HG02763 (cell line): Measurements from ENCODE around the gene ATP9A.
"Not testable (repeated sequence)": the region's sequence is repeated elsewhere in the genome, so short reads cannot be mapped to it uniquely, and the experiment has no call there.

Experiments
- ATAC-seq: cut with Tn5 transposase; IDR thresholded peaks from one replicate; pipeline ENCODE4 v1.9.1; 2021; ENCODE audit warnings: mild to moderate bottlenecking, moderate library complexity; ENCODE audit not compliant: unreplicated experiment

The ATP9A gene

GRCh38 chr20:51697096-51697826 is 70.9 kb downstream of the ATP9A start:
- ATAC-seq, result no peak

- no peak for ATAC-seq
These were observed 71.7 kb downstream of the ATP9A start for GRCh38 chr20:51696304-51697071.

GRCh38 chr20:51695574-51696303 is 72.5 kb downstream of the ATP9A start:
- ATAC-seq, result no peak

- ATAC-seq, result no peak
These were observed 75.3 kb downstream of the ATP9A start for GRCh38 chr20:51692806-51693400.

- ATAC-seq, result no peak
These were observed 76.5 kb downstream of the ATP9A start for GRCh38 chr20:51691703-51692102.

- no peak for ATAC-seq
These were observed 79.5 kb downstream of the ATP9A start for GRCh38 chr20:51688600-51689244.

- no peak for ATAC-seq
These were observed 80.6 kb downstream of the ATP9A start for GRCh38 chr20:51687630-51688029.

- no peak for ATAC-seq
These were observed 81.1 kb downstream of the ATP9A start for GRCh38 chr20:51687108-51687507.

GRCh38 chr20:51685494-51685893 is 82.7 kb downstream of the ATP9A start:
- not testable (repeated sequence) for ATAC-seq

GRCh38 chr20:51680067-51680749 is 88.0 kb downstream of the ATP9A start:
- no peak for ATAC-seq

- no peak for ATAC-seq
These were observed 88.8 kb downstream of the ATP9A start for GRCh38 chr20:51679254-51679921.

- no peak for ATAC-seq
These were observed 90.0 kb downstream of the ATP9A start for GRCh38 chr20:51678026-51678697.

- ATAC-seq, result no peak
These were observed 99.2 kb downstream of the ATP9A start for GRCh38 chr20:51668947-51669346.

GRCh38 chr20:51668515-51668914 is 99.7 kb downstream of the ATP9A start:
- ATAC-seq, result no peak

- ATAC-seq, result no peak
These were observed 100.7 kb downstream of the ATP9A start for GRCh38 chr20:51667491-51667890.

- no peak for ATAC-seq
These were observed 101.2 kb downstream of the ATP9A start for GRCh38 chr20:51667002-51667408.

GRCh38 chr20:51666126-51666525 is 102.1 kb downstream of the ATP9A start:
- ATAC-seq, result no peak

GRCh38 chr20:51665543-51666118 is 102.6 kb downstream of the ATP9A start:
- no peak for ATAC-seq
